OCI-LY1 (cell line): Measurements from ENCODE around the gene TCERG1L.

Experiments used
- CTCF ChIP-seq: fragments of 200-600 bp; sonication (generic), shearing (Covaris generic); IDR thresholded peaks from 2 replicates; pipeline ENCODE4 v1.5.1; 2017; ENCODE audit warnings: mild to moderate bottlenecking, antibody characterized with exemption, low read length, moderate library complexity, mixed read lengths
- EZH2 ChIP-seq: fragments of 200-600 bp; sonication (generic), shearing (Covaris generic); IDR thresholded peaks from 2 replicates; pipeline ENCODE4 v1.8.0; 2017; ENCODE audit warnings: borderline replicate concordance, mixed run types, mild to moderate bottlenecking, antibody characterized with exemption, low read length, moderate library complexity, mixed read lengths

- no peak for TF ChIP-seq CTCF
- no peak for TF ChIP-seq EZH2
These were observed 179.6 kb downstream of the TCERG1L start for GRCh38 chr10:131131726-131132591.
